Measurements from ENCODE around the gene CHCHD3.

Gene CHCHD3

DNA sequence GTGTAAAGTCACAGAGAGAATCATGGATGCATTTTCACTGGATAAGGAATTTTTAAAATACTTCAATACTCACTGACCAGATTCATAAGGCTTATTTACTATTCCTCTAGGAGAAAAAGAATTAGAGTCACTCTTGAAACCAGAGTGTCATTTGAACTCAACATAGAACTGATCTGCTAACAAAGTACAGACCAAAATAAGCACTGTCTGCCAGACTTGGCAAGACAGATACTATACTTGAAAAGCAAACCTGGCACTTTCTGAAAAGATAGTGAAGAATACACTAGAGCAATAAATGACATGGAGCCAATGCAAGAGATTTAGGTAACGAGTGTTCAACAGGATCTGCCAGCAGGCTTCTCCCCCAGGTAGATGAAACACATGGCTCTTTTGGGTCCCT is 215.3 kb downstream of the CHCHD3 start:
- H3K4me2 ChIP-seq (ENCODE audit: low read length) = no peak overlapping the region
- H3K27ac ChIP-seq (ENCODE audit: low read length) = no peak overlapping the region
- H3K4me1 ChIP-seq (ENCODE audit: low read length) = peaks cover 20% of the 10 kb centered on the region
- H3K27me3 ChIP-seq (ENCODE audit: low read depth, low read length) = no peaks in the 10 kb centered on the region
- TF ChIP-seq CTCF (IDR thresholded peaks at IDR 0.05; ENCODE audit: low read depth, low read length) (no peak), EZH2phosphoT487 (IDR thresholded peaks at IDR 0.05; ENCODE audit: low read depth) (no peak)
- peaks cover 8% of the 10 kb centered on the region for H3K36me3 ChIP-seq (replicated peaks; ENCODE audit: low read depth, low read length)
- peaks cover 6% of the 10 kb centered on the region; the same call in 1 of the 2 replicates for H3K79me2 ChIP-seq (ENCODE audit: low read length)
- peaks cover 3% of the 10 kb centered on the region; the same call in 1 of the 2 replicates for H4K20me1 ChIP-seq (ENCODE audit: insufficient read depth, low read length)
- H3K9ac ChIP-seq (ENCODE audit: low read length) = no peak overlapping the region
- no peaks in the 10 kb centered on the region for H3K9me3 ChIP-seq (ENCODE audit: insufficient read depth, low read length)
- no peak overlapping the region for H2AFZ ChIP-seq (ENCODE audit: low read depth, low read length)
- H3K4me3 ChIP-seq (ENCODE audit: low read length) = no peak overlapping the region

DNA sequence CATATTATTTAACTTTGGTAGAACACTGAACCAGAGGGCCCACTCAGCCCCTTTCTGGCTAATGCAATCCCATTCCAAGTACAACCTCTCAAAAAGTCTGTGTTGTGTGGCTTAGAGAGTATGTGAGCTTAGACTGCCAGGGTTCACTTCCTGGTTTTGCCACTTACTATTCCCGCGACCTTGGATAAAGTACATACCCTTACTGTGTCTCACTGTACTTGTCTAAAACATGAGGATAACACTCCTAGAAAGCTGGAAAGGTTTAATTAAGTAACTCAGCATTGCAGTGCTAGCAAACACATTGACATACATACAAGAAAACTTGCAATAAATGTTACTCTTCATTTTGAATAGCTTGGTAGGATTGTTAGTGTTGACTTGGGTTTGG is 215.8 kb downstream of the CHCHD3 start:
- TF ChIP-seq EZH2phosphoT487 (IDR thresholded peaks at IDR 0.05; ENCODE audit: low read depth) (no peak), CTCF (IDR thresholded peaks at IDR 0.05; ENCODE audit: low read depth, low read length) (no peak)
- Histone ChIP-seq H3K4me2 (ENCODE audit: low read length) (no peak overlapping the region), H4K20me1 (ENCODE audit: insufficient read depth, low read length) (peaks cover 3% of the 10 kb centered on the region; the same call in 1 of the 2 replicates), H3K27me3 (ENCODE audit: low read depth, low read length) (no peaks in the 10 kb centered on the region), H2AFZ (ENCODE audit: low read depth, low read length) (no peak overlapping the region), H3K9me3 (ENCODE audit: insufficient read depth, low read length) (no peaks in the 10 kb centered on the region), H3K79me2 (ENCODE audit: low read length) (peaks cover 6% of the 10 kb centered on the region; the same call in 1 of the 2 replicates), H3K4me3 (ENCODE audit: low read length) (no peak overlapping the region), H3K4me1 (ENCODE audit: low read length) (peaks cover 16% of the 10 kb centered on the region), H3K36me3 (replicated peaks; ENCODE audit: low read depth, low read length) (peaks cover 8% of the 10 kb centered on the region), H3K9ac (ENCODE audit: low read length) (no peak overlapping the region), H3K27ac (ENCODE audit: low read length) (no peak overlapping the region)

DNA sequence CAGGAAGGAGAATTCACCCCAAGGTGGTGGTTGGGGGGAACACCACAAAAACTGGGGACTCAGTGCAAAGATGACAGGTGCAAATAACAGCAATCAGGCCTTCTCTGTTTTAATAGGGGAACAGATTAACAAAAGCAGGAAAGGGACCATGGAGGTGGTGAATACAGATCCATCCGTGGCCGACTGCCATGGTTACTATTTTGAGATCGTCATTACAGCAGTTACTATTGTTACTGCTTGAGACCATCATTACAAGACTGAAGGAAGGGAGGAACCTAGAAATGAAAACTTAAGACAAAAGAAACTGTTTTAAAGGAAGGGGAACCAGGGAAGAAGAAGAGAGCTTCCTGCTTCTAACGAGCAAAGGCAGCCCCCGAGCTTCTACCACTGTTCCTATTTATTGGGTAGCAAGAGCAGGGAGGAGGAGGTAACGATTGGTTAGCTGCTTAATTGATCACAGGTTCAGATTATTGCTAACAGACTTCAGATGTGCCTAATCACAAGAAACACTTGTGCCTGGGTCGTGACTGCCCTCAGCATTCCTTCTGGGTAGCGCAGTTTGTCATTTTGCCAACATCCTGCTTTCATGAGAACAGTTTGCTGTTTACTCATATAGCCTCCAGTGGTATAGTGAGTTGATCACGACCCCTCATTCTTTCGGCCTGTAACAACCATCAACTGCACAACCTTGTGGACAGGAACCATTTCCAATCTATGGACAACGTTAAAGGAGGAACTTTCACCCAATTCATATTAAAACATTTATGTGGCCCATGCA is 216.3 kb downstream of the CHCHD3 start:
- H3K79me2 ChIP-seq (ENCODE audit: low read length) = peaks cover 6% of the 10 kb centered on the region; the same call in 1 of the 2 replicates
- no peaks in the 10 kb centered on the region for H3K9me3 ChIP-seq (ENCODE audit: insufficient read depth, low read length)
- no peak overlapping the region for H3K9ac ChIP-seq (ENCODE audit: low read length)
- H3K4me1 ChIP-seq (ENCODE audit: low read length) = peaks cover 12% of the 10 kb centered on the region
- H3K4me3 ChIP-seq (ENCODE audit: low read length) = no peak overlapping the region
- peaks cover 3% of the 10 kb centered on the region; the same call in 1 of the 2 replicates for H4K20me1 ChIP-seq (ENCODE audit: insufficient read depth, low read length)
- no peak overlapping the region for H2AFZ ChIP-seq (ENCODE audit: low read depth, low read length)
- peaks cover 8% of the 10 kb centered on the region for H3K36me3 ChIP-seq (replicated peaks; ENCODE audit: low read depth, low read length)
- no peaks in the 10 kb centered on the region for H3K27me3 ChIP-seq (ENCODE audit: low read depth, low read length)
- H3K27ac ChIP-seq (ENCODE audit: low read length) = no peak overlapping the region
- TF ChIP-seq CTCF (IDR thresholded peaks at IDR 0.05; ENCODE audit: low read depth, low read length) (no peak), EZH2phosphoT487 (IDR thresholded peaks at IDR 0.05; ENCODE audit: low read depth) (no peak)
- no peak overlapping the region for H3K4me2 ChIP-seq (ENCODE audit: low read length)

DNA sequence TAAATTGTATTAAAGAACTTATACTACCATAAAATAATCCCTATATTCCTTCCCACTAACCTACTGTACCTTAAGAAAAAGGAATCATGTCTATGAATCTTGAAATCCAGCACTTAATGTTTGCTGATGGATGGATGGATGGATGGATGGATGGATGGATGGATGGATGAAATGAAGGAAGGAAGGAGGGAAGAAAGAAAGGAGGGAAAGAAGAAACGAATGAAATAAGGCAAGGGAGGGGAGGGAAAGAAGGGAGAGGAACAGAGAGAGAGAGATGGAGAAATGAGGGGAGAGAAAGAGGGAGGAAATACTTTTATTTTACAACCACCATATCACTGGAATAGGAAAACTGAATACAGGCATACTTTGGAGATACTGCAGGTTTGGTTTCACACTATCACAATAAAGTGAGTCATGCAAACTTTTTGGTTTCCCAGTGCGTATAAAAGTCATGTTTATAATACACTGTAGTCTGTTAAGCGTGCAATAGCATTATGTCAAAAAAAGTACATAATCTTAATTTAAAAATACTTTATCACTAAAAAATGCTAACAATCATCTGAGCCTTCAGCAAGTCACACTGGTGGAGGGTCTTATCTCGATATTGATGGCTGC is 219.8 kb downstream of the CHCHD3 start:
- no peaks in the 10 kb centered on the region for H3K79me2 ChIP-seq (ENCODE audit: low read length)
- H2AFZ ChIP-seq (ENCODE audit: low read depth, low read length) = no peak overlapping the region
- TF ChIP-seq CTCF (IDR thresholded peaks at IDR 0.05; ENCODE audit: low read depth, low read length) (no peak), EZH2phosphoT487 (IDR thresholded peaks at IDR 0.05; ENCODE audit: low read depth) (no peak)
- peaks cover 8% of the 10 kb centered on the region for H3K36me3 ChIP-seq (replicated peaks; ENCODE audit: low read depth, low read length)
- H3K4me1 ChIP-seq (ENCODE audit: low read length) = peaks cover 14% of the 10 kb centered on the region
- H4K20me1 ChIP-seq (ENCODE audit: insufficient read depth, low read length) = no peaks in the 10 kb centered on the region
- H3K27ac ChIP-seq (ENCODE audit: low read length) = no peak overlapping the region
- no peak overlapping the region for H3K4me3 ChIP-seq (ENCODE audit: low read length)
- H3K4me2 ChIP-seq (ENCODE audit: low read length) = no peak overlapping the region
- no peak overlapping the region for H3K9ac ChIP-seq (ENCODE audit: low read length)
- H3K9me3 ChIP-seq (ENCODE audit: insufficient read depth, low read length) = no peaks in the 10 kb centered on the region
- H3K27me3 ChIP-seq (ENCODE audit: low read depth, low read length) = no peaks in the 10 kb centered on the region
